DMS53 (cell line): ENCODE results near the gene ERMARD.
A peak's percentile ranks its signal among the peaks of the same experiment; 100 is the strongest.
"Not testable (repeated sequence)": the region's sequence is repeated elsewhere in the genome, so short reads cannot be mapped to it uniquely, and the experiment has no call there.

Source experiments
- DNase-seq: peaks from one replicate; lab custom pipeline; 2025; lab: John Stamatoyannopoulos, UW

ERMARD gene

DNA sequence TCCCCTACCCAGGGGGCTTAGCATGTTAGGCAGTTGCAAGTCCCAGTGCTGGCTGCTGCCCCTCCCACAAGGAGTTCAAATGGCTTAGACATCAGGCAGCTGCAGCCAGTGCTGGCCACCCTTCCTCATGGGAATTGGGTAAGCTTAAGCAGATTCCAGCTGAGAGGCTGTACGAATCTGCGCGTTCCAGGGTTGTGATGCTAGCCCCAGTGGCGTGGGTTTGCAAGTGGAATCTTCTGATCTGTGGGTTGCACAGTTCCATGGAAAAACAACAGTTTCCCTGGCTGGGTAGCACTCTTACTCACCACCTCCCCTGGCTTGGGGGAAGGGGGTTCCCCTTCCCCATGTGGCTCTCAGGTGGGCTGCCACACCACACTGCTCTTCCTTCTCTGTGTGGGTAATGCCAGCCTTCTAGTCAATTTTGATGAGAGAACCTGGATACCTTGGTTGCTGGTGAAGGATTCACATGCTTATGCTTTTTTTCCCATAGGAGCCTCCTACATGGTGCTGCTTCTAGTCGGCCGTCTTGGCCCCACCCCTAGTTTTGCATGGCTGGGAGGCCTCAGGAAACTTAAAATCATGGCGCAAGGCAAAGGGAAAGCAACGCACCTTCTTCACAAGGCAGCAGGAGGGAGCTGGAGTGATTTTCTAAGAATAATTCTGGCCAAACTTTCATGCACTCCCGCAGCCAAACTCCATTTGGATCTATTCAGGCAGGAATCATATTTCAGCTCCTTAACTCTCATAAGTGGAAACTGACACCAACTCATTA lies 13.0 kb upstream of the ERMARD start:
- DNase-seq: no peak

- DNase-seq: no peak
Measured at GRCh38 chr6:169738976-169739529, 12.4 kb upstream of the ERMARD start.

DNA sequence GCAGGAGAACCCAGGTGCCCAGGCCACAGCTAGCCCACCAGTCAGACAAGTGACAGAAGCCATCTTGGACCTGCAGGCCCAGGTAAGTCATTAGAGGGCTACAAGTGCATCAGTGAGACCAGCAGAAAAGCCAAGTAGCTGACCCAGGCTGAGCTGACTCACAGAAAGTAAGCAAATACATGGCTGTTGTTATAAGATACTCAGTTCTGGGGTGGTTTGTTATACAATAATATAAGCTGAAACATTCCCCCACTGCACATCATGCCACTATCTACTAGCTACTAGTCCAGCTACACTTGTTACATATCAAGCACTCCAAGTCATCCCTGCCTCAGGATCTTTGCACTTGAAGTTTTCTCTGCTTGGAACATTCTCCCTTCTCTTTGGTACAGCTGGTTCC lies 10.1 kb upstream of the ERMARD start:
- no peak for DNase-seq

- DNase-seq: no peak
Measured at GRCh38 chr6:169745405-169745804, 6.0 kb upstream of the ERMARD start.

DNA sequence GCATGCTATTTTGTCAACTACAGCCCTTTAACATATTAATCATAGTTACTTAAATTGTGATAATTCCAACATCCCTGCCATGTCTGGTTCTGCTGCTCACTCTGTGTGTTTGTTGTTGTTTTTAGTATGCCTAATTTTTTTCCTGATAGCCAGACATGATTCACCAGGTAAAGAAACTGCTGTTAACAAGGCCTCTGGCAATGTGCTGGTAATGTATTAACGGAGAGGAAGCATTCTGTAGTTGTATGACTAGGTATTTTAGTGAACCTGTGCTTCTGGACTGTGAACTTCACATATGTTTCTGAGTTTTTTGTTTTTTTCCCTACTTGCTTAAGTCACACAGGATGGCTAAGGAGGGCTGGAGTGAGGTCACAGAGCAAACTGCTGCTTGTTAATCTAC lies 4.9 kb upstream of the ERMARD start:
- DNase-seq: no peak

- DNase-seq: peak; percentile 26
Measured at GRCh38 chr6:169752074-169752623, 727 bp downstream of the ERMARD start.

GRCh38 chr6:169755162-169755561 lies 3.7 kb downstream of the ERMARD start:
- no peak for DNase-seq

DNA sequence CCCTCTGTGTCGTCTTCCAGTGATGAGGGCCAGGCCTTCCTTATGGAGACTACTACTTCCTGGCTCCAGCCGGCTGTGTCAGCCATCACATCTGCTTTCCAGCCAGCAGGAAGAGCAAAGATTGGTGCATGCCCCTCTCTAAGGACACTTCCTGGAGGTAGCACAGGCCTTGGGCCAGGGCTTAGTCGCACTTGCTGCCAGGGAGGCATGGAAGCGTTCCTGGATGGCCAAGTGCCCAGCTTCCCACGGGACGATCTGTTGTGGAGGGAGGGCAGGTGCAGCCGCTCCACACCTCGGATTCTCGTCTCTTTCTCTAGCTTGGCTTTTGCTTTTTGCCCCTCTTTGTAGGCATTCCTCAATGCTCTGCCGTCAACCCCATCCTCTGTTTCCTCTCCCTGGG lies 11.9 kb downstream of the ERMARD start:
- DNase-seq: no peak

DNA sequence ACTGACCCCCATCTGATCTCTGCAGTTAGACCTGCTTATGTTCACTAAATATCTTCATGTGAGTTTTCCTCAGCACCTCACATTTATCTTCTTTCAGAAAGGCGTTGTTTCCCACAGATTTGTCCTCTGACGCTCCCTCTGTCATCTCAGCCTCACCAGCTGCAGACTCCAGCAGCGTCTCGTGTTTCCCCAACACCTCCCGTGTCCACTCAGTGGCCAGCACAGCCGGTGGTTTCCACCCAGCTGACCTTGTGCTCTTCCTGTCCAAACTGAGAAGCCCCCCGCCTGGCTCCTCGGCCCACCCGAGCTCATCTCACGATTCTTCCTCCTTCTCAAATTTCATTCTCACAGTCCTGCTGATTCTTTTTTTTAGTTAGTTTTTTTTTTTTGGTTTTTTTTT lies 12.5 kb downstream of the ERMARD start:
- DNase-seq: no peak

DNA sequence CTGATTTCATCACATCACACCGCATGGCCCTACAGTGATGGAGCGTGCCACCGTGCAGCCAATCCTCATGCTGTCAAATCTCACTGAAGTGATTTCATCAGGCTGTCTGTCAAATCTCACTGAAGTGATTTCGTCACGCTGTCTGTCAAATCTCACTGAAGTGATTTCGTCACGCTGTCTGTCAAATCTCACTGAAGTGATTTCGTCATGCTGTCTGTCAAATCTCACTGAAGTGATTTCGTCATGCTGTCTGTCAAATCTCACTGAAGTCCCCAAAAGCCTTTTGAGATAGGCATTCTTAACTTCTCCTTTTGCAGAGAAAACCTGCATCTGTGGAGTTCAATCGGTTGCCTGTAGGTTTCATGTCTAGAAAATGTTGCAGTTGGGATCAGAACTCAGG lies 14.4 kb downstream of the ERMARD start:
- DNase-seq: not testable (repeated sequence)

GRCh38 chr6:169766232-169766631 lies 14.8 kb downstream of the ERMARD start:
- DNase-seq: no peak

- DNase-seq: no peak
Measured at GRCh38 chr6:169766921-169767736, 15.7 kb downstream of the ERMARD start.

DNA sequence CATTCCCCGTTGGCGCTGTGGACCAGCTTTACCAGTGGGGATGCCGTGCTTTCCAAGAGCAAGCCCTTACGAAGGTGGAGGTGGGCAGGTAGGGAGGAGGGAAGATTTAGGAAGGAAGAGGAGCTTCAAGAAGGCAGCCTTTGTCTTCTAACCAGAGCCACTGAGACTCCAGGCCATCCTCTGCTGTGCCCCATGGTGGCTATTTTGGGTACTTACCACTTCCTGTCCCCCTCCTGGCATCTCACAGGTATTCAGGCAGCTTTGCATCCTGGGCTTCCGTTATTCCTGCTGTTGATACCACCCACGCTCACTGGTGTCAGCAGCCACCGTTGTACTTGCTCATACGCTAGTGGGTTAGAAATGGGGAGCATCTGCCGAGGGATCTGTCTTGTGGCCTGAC lies 22.9 kb downstream of the ERMARD start:
- DNase-seq: no peak

DNA sequence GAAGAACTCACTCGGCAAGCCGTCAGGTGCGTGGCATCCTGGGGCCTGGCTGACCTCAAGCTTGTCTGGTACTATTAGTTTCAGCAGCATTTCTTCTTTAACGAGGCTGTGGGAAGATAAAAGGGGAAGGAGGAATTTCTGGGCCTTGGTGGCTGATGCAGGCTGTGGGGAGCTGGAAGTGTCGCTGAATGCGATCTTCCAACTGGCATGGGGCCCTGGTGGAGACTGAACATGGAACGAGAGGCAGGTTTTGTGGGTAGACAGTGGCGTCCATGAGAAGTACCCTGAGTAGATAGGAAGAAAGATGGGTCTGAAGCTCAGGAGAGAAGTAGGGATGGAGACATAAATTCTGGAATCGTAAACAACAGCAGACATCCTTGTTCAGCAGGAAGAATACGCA lies 23.9 kb downstream of the ERMARD start:
- DNase-seq: no peak

DNA sequence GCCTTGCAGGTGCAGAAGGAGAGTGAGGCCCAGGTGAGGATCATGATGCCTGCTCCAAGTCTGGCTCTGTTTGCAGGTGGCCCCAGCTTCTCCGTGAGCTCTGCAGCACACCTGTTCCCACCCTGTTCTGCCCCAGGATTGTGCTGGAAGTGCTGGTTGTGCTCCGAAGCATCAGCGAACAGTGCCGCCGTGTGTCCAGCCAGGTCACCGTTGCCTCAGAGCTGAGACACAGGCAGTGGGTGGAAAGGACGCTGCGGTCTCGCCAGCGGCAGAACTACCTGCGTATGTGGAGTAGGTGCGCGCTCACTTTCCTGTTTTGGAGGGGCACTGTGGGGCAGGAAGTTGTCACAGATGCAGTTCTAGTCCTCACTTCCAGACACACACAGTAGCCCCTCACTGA lies 25.0 kb downstream of the ERMARD start:
- peak; percentile 31 for DNase-seq

- no peak for DNase-seq
Measured at GRCh38 chr6:169777896-169778295, 26.5 kb downstream of the ERMARD start.

GRCh38 chr6:169778646-169779045 lies 27.2 kb downstream of the ERMARD start:
- DNase-seq: no peak

DNA sequence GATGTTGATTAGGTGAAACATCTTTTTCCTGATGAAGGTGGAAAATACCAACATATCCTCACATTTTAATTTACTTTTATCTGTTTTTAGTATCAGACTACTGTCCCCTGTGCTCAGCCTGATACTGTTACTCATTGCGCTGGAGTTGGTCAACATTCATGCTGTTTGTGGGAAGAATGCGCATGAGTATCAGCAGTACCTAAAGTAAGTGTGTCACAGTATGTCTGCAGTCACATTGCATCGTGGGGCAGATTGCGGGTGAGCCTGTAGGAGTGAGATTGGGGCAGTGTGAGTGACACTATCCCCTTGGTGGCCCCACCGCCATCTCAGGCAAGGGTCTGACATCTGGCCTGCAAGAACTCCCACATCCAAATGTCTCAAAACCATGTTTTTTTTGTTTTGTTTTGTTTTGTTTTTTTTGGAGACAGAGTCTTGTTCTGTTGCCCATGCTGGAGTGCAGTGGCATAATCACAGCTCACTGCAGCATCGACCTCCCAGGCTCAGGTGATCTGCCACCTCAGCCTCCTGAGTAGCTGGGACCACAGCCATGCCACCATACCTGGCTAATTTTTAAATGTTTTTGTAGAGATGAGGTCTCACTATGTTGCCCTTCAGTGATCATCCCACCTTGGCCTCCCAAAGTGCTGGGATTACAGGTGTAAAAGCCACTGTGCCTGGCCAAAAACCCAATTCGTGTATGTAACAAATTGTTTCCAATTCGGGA lies 27.8 kb downstream of the ERMARD start:
- DNase-seq: no peak

- DNase-seq: no peak
Measured at GRCh38 chr6:169779896-169780295, 28.5 kb downstream of the ERMARD start.

GRCh38 chr6:169780571-169781091 lies 29.2 kb downstream of the ERMARD start:
- no peak for DNase-seq

DNA sequence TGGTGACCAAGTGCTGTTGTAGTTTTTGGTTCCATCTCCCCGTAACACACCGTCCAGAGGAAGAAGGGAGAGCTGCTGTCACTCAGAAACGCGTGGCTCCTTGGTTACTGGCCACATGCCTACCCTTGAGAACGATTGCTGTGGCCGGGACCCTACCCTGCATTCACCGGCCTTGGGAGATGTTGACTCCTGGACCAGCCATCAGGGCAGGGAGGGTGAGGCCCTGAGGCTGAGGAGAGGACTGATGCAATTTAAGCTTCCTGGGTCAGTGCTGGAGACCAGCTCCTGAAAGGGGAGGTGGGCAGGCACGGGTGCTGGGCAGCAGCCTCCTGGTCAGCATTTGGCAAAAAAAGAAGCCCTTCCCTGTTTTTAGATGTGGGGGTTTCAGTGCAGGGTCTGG lies 31.5 kb downstream of the ERMARD start:
- no peak for DNase-seq

DNA sequence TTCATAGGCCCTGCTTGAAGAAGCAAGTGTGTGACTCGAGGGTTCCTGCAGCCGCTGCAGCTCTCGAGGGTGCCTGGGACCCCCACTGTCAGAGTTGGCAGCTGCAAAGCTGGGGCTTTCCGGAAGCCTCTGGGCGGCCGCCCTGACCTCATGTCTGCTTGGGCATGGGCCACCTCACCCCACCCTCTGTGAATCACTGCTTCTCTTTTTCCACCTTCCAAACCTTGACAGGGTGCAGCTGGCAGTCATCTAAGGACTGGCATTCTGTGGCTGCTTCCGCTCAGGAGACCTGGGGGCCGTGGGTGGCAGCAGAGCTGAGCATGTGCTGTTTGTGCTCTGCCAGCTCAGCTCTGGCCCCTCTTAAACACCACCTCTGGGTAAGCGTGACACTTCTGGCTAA lies 32.0 kb downstream of the ERMARD start:
- DNase-seq: no peak
